ENCODE measurements around the gene CTCFL. TPM values are rescaled to one million over a fixed set of nuclear protein-coding genes. Genes with fewer than 3 reads are reported as not detected.

CTCFL gene
- total RNA-seq, 1 donor from 2014 or later = not detected

DNA sequence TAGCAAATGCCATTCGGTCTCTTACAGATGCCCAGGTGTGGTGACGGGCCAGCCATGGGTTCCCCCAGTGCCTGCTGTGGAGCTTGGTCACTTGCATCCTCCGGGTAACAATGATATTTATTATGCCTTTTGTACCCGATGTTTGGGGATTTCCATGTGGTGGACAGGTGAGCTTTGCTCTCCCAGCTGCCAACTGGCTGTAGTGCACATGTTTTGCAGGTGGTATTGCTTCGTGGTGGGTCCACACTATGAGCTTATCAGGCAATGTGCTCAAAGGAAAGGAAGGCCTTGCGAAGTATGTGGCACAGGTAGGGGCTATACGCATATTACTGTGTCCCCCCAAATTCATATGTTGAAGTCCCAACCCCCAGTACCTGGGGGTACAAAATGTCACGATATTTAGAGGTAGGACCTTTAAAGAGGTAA is 4.2 kb upstream of the CTCFL start:
- intact Hi-C loops (cut with DNase I) = no loop called here

DNA sequence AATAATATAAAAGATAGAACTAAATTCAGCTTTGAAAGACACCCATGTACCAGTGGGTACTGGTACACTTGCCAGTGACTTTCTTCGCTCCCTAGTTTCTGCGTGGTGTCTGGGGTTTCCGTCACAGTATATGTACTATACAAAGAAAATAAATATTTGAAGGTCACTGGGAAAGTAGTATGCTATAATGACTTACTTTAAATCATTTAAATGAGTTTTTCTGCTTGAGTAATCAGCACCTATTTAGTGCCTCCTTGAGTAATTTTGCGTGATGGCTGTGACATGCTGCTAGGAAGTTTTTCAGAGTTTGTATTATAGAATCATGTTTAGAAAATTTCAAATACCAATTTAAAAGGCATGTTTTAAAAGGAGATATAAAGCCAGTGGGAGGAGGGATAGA is 3.2 kb upstream of the CTCFL start:
- intact Hi-C loops (cut with DNase I) = no loop called here
- TF ChIP-seq, protein P1, sequence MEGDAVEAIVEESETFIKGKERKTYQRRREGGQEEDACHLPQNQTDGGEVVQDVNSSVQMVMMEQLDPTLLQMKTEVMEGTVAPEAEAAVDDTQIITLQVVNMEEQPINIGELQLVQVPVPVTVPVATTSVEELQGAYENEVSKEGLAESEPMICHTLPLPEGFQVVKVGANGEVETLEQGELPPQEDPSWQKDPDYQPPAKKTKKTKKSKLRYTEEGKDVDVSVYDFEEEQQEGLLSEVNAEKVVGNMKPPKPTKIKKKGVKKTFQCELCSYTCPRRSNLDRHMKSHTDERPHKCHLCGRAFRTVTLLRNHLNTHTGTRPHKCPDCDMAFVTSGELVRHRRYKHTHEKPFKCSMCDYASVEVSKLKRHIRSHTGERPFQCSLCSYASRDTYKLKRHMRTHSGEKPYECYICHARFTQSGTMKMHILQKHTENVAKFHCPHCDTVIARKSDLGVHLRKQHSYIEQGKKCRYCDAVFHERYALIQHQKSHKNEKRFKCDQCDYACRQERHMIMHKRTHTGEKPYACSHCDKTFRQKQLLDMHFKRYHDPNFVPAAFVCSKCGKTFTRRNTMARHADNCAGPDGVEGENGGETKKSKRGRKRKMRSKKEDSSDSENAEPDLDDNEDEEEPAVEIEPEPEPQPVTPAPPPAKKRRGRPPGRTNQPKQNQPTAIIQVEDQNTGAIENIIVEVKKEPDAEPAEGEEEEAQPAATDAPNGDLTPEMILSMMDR (IDR thresholded peaks at IDR 0.05) = no peak
- no peaks in the 10 kb centered on the region for H3K4me1 ChIP-seq
- DNase-seq (no peak), ATAC-seq (no peak)
- no peak overlapping the region for H3K4me3 ChIP-seq
- H3K9me3 ChIP-seq = no peaks in the 10 kb centered on the region
- no peaks in the 10 kb centered on the region for H3K36me3 ChIP-seq
- no peak overlapping the region for H3K27ac ChIP-seq
- H3K27me3 ChIP-seq = no peaks in the 10 kb centered on the region

More for the DNA sequence above, 4.2 kb upstream of the CTCFL start:
- Histone ChIP-seq H3K27ac (no peak overlapping the region), H3K9me3 (no peaks in the 10 kb centered on the region), H3K4me3 (no peak overlapping the region), H3K27me3 (no peaks in the 10 kb centered on the region), H3K4me1 (no peaks in the 10 kb centered on the region), H3K36me3 (no peaks in the 10 kb centered on the region)
- ATAC-seq (no peak), DNase-seq (no peak)
- TF ChIP-seq, protein P1 (IDR thresholded peaks at IDR 0.05) = no peak

DNA sequence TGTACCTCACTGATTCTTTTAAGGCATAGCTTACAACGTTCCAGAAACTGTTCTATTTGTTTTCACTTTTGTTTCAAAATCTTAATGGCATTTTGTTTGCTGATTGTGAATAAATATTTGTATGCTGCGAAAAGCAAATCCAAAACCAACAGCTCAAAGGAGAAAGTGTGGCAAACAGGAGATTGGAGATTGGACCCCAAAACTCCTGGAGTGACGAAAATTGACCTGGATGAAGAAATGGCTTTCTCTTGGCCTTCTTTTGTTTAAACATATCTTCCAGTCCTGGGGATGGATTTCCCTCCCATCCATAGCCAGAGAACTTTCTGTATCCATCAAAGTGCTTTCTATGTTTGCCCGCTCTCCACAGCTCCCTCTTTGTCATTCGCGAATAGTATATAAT is 2.8 kb upstream of the CTCFL start:
- H3K4me3 ChIP-seq = no peak overlapping the region
- intact Hi-C loops (cut with DNase I) = no loop called here
- TF ChIP-seq, protein P1 (IDR thresholded peaks at IDR 0.05) = no peak
- no peaks in the 10 kb centered on the region for H3K9me3 ChIP-seq
- no peaks in the 10 kb centered on the region for H3K36me3 ChIP-seq
- DNase-seq (no peak), ATAC-seq (no peak)
- no peak overlapping the region for H3K27ac ChIP-seq
- H3K27me3 ChIP-seq = no peaks in the 10 kb centered on the region
- no peaks in the 10 kb centered on the region for H3K4me1 ChIP-seq

DNA sequence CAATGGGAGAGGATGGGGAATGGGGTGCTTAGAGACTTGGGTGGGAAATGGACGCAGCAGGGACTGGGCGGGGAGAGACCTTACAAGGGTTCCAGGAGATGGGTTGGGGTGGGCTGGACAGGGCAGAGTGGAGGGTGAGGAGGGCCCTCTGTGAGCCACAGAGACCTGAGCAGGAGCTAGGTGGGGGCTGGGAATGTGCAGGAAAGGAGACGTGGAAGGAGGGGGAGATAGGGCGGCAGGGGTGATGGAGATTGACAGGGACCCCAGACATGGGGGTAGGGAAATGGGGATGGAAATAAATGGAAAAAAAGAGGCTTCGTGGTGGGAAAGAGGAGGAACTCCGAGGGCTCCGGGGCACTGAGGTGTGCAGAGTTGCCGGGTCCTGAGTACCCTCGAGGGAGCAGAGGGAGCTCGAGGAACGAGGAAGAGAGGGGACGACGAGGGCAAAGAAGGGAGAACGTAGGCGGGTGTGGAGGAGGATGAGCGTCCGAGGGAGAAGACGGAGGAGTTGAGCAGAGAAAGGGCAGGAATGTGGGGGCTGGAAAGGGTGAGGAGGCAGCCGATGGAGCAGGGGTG is 2.0 kb upstream of the CTCFL start:
- no peaks in the 10 kb centered on the region for H3K27me3 ChIP-seq
- no peaks in the 10 kb centered on the region for H3K9me3 ChIP-seq
- no peak overlapping the region for H3K4me3 ChIP-seq
- no peak overlapping the region for H3K27ac ChIP-seq
- intact Hi-C loops (cut with DNase I) = no loop called here
- no peak for DNase-seq
- no peaks in the 10 kb centered on the region for H3K36me3 ChIP-seq
- TF ChIP-seq, protein P1 (IDR thresholded peaks at IDR 0.05) = no peak
- no peak for ATAC-seq
- H3K4me1 ChIP-seq = no peaks in the 10 kb centered on the region

DNA sequence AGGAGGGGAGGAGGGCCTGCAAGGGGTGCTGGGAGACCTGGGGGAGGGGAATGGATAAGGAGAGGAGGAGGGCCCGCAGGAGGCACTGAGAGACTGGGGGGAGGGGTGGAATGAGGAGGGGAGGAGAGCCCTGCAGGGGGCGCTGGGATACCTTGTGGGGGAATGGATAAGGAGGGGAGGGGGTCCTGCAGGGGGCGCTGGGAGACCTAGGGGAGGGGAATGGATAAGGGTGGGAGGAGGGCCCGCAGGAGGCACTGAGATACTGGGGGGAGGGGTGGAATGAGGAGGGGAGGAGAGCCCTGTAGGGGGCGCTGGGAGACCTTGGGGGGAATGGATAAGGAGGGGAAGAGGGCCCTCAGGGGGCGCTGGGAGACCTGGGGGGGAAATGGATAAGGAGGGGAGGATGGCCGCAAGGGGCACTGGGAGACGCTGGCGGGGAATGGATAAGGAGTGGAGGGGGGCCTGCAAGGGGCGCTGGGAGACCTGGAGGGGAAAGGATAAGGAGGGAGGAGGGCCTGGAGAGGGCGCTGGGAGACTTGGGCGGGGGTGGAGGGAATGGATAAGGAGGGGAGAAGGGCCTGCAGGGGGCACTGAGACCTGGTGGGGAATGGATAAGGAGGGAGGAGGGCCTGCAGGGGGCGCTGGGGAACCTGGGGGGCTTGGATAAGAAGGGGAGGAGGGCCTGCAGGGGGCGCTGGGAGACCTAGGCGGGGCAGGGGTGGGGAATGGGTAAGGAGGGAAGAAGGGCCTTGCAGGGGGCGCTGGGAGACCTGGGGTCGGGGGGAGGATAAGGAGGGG is 1.3 kb upstream of the CTCFL start:
- intact Hi-C loops (cut with DNase I) = no loop called here
- no peaks in the 10 kb centered on the region for H3K9me3 ChIP-seq
- DNase-seq = no peak
- no peaks in the 10 kb centered on the region for H3K36me3 ChIP-seq
- no peaks in the 10 kb centered on the region for H3K27me3 ChIP-seq
- TF ChIP-seq, protein P1 (IDR thresholded peaks at IDR 0.05) = no peak
- H3K27ac ChIP-seq = no peak overlapping the region
- no peaks in the 10 kb centered on the region for H3K4me1 ChIP-seq
- ATAC-seq = no peak
- H3K4me3 ChIP-seq = no peak overlapping the region
